Gastrocnemius medialis (tissue), 4 donors: ENCODE results near the gene FYN.

Source experiments
- CTCF ChIP-seq, 5 experiments: fragments of 450-650 bp in 3 of 5; fragments of 200-600 bp in 2 of 5; sonication (generic) in 2 of 5; IDR thresholded peaks in 4 of 5; conservative IDR thresholded peaks in 1 of 5; 1 replicate in 4 of 5; 2 replicates in 1 of 5; pipeline ENCODE4 v1.5.1; 2016 to 2019; ENCODE audit warnings: antibody characterized with exemption in 5 of 5, mild to moderate bottlenecking in 3 of 5, moderate library complexity in 3 of 5
- POLR2A ChIP-seq, 2 donors: fragments of 450-650 bp; IDR thresholded peaks; one replicate each; pipeline ENCODE4 v1.6.1; 2017; ENCODE audit warnings: antibody characterized with exemption in 2 of 2, mild to moderate bottlenecking in 2 of 2, moderate library complexity in 2 of 2

GRCh38 chr6:111743360-111743759, 129.9 kb downstream of the FYN start:
- no peak for TF ChIP-seq CTCF (IDR thresholded peaks at IDR 0.05 in 4 of 5, conservative IDR thresholded peaks at IDR 0.05 in 1 of 5)
- no peak for TF ChIP-seq POLR2A (IDR thresholded peaks at IDR 0.05)
